Naive thymus-derived CD8-positive, alpha-beta T cell (primary cell): ENCODE results near the gene RANGRF. TPM values are rescaled to one million over a fixed set of nuclear protein-coding genes. Genes with fewer than 3 reads are reported as not detected.

Experiments
- ATAC-seq, 2 donors: fragments of 150-1000 bp; cut with Tn5 transposase in 1 of 2; sonication (Bioruptor Pico), chemical (Tn5 transposase) in 1 of 2; 1 replicate in 1 of 2; 2 replicates in 1 of 2; pipeline ENCODE4 v1.10.0; 2021; ENCODE audit warnings: mild to moderate bottlenecking in 2 of 2, moderate library complexity in 2 of 2
- POLR2A ChIA-PET: fragments of 350-600 bp; sonication (Branson Sonifier 250); formaldehyde crosslinking; loops from one replicate; lab custom pipeline; 2021; ENCODE audit warnings: antibody characterized with exemption; lab: Charles Lee
- DNase-seq, 10 donors: peaks; one replicate each; pipeline versions ENCODE4 v3.0.0 to v3.0.0-alpha.2; 2020 to 2022
- H3K27ac Mint-ChIP-seq, 10 donors: one replicate each; pipeline ENCODE4 v1.8.0; 2020 to 2022; ENCODE audit warnings: mild to moderate bottlenecking in 10 of 10, mixed read lengths in 10 of 10, moderate library complexity in 4 of 10, inconsistent platforms in 1 of 10
- H3K27me3 Mint-ChIP-seq, 5 donors: one replicate each; pipeline ENCODE4 v1.8.0; 2021 to 2022; ENCODE audit warnings: mixed read lengths in 5 of 5
- H3K36me3 Mint-ChIP-seq, 3 donors: one replicate each; pipeline ENCODE4 v1.8.0; 2020 to 2022; ENCODE audit warnings: mixed read lengths in 3 of 3, mild to moderate bottlenecking in 2 of 3, inconsistent platforms in 1 of 3
- H3K4me1 Mint-ChIP-seq, 4 donors: one replicate each; pipeline ENCODE4 v1.8.0; 2021 to 2022; ENCODE audit warnings: mixed read lengths in 4 of 4
- H3K4me3 Mint-ChIP-seq, 10 donors: one replicate each; pipeline ENCODE4 v1.8.0; 2020 to 2022; ENCODE audit warnings: mild to moderate bottlenecking in 10 of 10, mixed read lengths in 10 of 10, moderate library complexity in 6 of 10, inconsistent platforms in 1 of 10
- H3K9me3 Mint-ChIP-seq, 9 donors: one replicate each; pipeline ENCODE4 v1.8.0; 2020 to 2022; ENCODE audit warnings: mixed read lengths in 9 of 9, mild to moderate bottlenecking in 3 of 9, inconsistent platforms in 1 of 9, moderate library complexity in 1 of 9
- polyA plus RNA-seq, 3 donors: library from polyadenylated mRNA; unstranded; fragments of 300-500 nt; fragmentation: Illumina TruSeq; gene quantifications; one replicate each; pipeline ENCODE4 v1.2.3, GENCODE V29; 2021
- total RNA-seq, 8 experiments: library from RNA in 2 of 8; stranded (reverse) in 2 of 8; gene quantifications; one replicate each; pipeline ENCODE4 v1.2.3 and lab custom pipeline; 2021 to 2026

Gene RANGRF
- total and polyA plus RNA-seq, 5 experiments from 2014 or later, result 41.7 to 79.6 (median 67.2) TPM

DNA sequence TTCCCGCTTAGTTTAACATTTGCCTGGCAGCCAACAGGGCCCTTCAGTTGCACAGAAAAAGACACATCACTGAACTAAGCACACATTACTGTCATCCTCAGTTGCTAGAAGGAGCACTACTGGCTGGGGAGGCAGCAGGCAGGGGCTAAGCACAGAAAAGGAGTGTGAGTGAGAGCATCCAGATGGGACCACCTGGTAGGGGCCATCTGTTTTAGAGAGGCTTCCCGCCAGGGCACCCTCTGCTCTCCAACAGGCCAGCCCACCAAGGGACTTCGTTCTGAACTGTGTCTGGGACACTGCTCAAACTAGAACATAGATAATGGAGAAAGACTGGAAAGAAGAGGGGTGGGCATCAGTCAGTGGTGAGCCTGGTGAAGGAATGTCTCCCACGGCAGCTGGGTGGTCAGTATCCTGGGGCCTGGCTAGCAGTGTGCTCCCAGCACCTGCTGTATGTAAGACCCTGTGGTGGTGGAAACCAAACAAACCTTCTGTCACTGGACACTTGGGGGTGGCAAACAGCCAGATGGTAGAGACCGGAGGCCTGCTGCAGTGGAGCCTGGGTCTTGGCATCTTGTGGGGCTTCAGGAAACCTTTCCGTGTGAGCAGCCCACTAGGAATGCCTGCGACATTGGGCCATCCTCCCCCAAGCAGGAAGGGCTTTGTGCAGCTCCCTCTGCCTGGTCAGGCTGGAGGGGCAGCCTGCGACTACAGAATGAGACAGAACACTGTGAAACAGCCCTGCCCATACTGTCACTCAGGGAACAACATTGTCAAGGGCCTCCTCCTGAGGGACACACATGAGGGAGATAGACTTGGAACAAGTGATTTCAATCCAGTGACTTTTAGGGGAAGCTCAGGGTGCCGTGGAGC, 12.8 kb upstream of the RANGRF start:
- Mint-ChIP-seq H3K4me1 (peaks cover 0 to 7% (median 0%) of the 10 kb centered on the region in 4 donors), H3K4me3 (no peak overlapping the region), H3K36me3 (peaks cover 0 to 2% (median 0%) of the 10 kb centered on the region in 3 donors), H3K27me3 (no peaks in the 10 kb centered on the region), H3K27ac (peak overlapping the region in 3 of 10 donors; percentile 9 to 83 (median 53)), H3K9me3 (no peaks in the 10 kb centered on the region)
- POLR2A ChIA-PET, result no interaction called here
- ATAC-seq, result no peak
- no peak for DNase-seq

- peak overlapping the region in 2 of 10 donors; percentile 8 to 60 for H3K27ac Mint-ChIP-seq
- DNase-seq (no peak), ATAC-seq (no peak)
- H3K9me3 Mint-ChIP-seq, result no peaks in the 10 kb centered on the region
- H3K27me3 Mint-ChIP-seq, result no peaks in the 10 kb centered on the region
- H3K36me3 Mint-ChIP-seq, result peaks cover 0 to 2% (median 0%) of the 10 kb centered on the region in 3 donors
- no peak overlapping the region for H3K4me3 Mint-ChIP-seq
- POLR2A ChIA-PET, result interaction anchor here (1.0 kb wide), 1 partner anchor 18 kb away, joined by 4 read pairs; the partner anchor contains the start of gene SLC25A35
- peaks cover 0 to 7% (median 0%) of the 10 kb centered on the region in 4 donors for H3K4me1 Mint-ChIP-seq
These were observed 11.2 kb upstream of the RANGRF start for GRCh38 chr17:8277317-8277716.

GRCh38 chr17:8282345-8282744, 6.1 kb upstream of the RANGRF start:
- POLR2A ChIA-PET, result interaction anchor here (0.6 kb wide), 2 partner anchors 68 to 119 kb away, joined by 3 to 4 read pairs; no protein-coding TSS in a partner anchor
- Mint-ChIP-seq H3K36me3 (no peaks in the 10 kb centered on the region), H3K27ac (no peak overlapping the region), H3K27me3 (no peaks in the 10 kb centered on the region), H3K4me3 (no peak overlapping the region), H3K4me1 (peaks cover 0 to 18% (median 1%) of the 10 kb centered on the region in 4 donors), H3K9me3 (no peaks in the 10 kb centered on the region)
- no peak for DNase-seq
- ATAC-seq, result no peak

DNA sequence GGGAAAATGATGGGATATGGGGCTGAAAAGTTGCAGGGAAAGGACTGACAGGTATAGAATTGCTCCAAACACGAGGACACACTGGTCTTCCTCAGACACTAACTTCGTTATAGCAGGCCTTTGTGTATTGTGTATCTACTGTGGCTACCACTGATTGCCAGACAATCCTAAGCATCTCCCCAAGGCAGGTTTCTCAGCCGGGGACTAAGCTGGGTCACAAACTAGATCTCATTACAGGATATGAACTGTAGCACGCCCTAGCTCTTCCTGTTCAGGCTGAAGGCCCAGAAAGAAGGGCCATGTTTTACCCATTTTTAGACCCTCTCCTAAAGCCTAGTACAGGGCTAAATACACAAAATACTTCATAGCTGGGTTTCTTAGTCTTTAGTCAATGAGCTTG, 5.1 kb upstream of the RANGRF start:
- ATAC-seq (no peak), DNase-seq (no peak)
- Mint-ChIP-seq H3K27me3 (no peaks in the 10 kb centered on the region), H3K36me3 (no peaks in the 10 kb centered on the region), H3K27ac (peak overlapping the region in 1 of 10 donors; percentile 31), H3K4me3 (no peak overlapping the region), H3K4me1 (peaks cover 6 to 28% (median 9%) of the 10 kb centered on the region in 4 donors), H3K9me3 (no peaks in the 10 kb centered on the region)
- POLR2A ChIA-PET, result interaction anchor here (0.6 to 1.1 kb wide), 5 partner anchors 10 to 229 kb away, joined by 3 to 4 read pairs (median 3); partner anchors contain the start of gene BORCS6

- no peaks in the 10 kb centered on the region for H3K36me3 Mint-ChIP-seq
- DNase-seq (no peak), ATAC-seq (no peak)
- H3K27ac Mint-ChIP-seq, result no peak overlapping the region
- H3K4me3 Mint-ChIP-seq, result no peak overlapping the region
- POLR2A ChIA-PET, result interaction anchor here (0.6 to 1.1 kb wide), 4 partner anchors 12 to 230 kb away, joined by 3 to 4 read pairs (median 3); partner anchors contain the start of gene BORCS6
- H3K4me1 Mint-ChIP-seq, result peaks cover 6 to 34% (median 11%) of the 10 kb centered on the region in 4 donors
- no peaks in the 10 kb centered on the region for H3K27me3 Mint-ChIP-seq
- no peaks in the 10 kb centered on the region for H3K9me3 Mint-ChIP-seq
These were observed 4.3 kb upstream of the RANGRF start for GRCh38 chr17:8284126-8284525.

DNA sequence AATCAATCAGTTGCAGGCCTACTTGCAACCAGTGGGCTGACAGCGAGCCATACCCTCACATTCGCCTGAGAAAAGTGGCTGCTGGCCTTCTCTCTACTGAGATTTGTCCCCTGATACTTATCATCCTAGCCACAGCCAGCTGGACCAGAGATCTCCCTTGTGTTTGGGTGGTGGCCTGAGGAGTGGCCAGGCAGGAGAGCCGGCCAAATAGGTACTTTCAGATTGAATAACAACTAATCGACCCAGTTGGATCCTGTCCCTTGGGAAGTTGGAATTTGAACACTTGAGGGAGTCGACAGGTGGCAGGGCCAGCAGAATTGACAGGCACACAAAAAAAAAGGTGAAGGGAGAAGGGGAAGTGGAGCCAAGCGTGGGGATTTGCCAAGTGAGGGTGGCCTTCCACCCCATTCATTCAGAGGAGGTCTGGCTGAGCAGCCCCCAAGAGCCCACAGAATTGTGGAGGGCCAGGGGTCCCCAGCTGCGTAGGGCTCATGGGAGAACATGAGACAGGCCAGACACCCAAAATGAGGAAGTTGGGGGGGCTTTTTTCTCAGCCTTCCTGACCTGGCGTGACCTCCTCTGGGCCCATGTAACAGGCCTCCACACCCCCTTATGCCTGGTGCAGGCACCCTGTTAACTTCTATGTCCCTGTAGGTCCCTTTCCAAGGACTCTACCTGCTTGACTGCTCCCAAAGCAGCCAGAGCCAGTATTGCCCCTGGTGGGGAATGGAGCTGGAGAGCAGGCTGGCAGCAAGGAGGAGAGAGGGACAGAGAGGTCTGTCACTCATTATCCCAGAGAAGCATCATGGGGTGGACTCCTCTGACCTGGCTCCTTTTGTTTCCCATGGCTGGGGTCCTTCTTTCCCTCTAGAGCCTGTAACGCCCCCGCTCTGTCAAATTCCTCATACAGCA, 2.9 kb upstream of the RANGRF start:
- ATAC-seq (no peak), DNase-seq (no peak)
- H3K36me3 Mint-ChIP-seq, result peaks cover 0 to 2% (median 0%) of the 10 kb centered on the region in 3 donors
- no peaks in the 10 kb centered on the region for H3K9me3 Mint-ChIP-seq
- no peaks in the 10 kb centered on the region for H3K27me3 Mint-ChIP-seq
- peak overlapping the region in 1 of 10 donors; percentile 74 for H3K4me3 Mint-ChIP-seq
- POLR2A ChIA-PET, result interaction anchor here (0.7 to 1.2 kb wide), 3 partner anchors 23 to 272 kb away, joined by 3 to 6 read pairs (median 3); partner anchors contain the start of gene CTC1
- peaks cover 11 to 46% (median 25%) of the 10 kb centered on the region in 4 donors for H3K4me1 Mint-ChIP-seq
- H3K27ac Mint-ChIP-seq, result peak overlapping the region in 2 of 10 donors; percentile 12 to 61

DNA sequence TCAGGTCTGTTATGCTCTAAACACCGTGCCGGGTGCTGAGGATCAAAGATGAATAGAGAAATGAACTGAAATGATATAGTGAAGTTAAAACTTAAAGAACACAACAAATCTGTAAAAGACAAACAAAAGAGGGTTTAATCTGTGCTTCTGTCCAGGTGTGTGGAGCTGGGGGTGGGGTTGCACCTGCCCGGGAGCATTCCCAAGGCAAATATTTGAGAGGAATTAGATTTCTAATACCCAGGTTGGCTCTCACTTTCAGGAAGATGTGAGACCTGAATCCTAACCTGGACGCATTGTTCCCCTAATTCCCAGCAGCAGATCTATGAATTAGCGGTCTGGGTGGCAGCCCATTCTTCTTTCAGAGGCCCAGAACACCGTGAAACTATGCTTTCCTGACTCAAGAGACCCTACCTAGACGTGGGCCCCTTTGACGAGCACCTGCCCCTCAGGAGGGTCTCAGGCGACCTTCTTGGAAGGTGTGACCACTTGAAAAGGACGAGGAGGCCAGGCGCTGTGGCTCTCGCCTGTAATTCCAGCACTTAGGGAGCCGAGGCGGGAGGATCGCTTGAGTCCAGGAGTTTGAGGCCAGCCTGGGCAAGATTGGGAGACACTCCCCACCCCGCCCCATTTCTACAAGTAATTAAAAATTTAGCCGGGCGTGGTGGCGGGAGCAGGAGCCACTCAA, 677 bp upstream of the RANGRF start:
- Mint-ChIP-seq H3K36me3 (peaks cover 0 to 2% (median 0%) of the 10 kb centered on the region in 3 donors), H3K27me3 (no peaks in the 10 kb centered on the region), H3K4me1 (peaks cover 13 to 56% (median 32%) of the 10 kb centered on the region in 4 donors), H3K27ac (peak overlapping the region; percentile 89 to 99 (median 96)), H3K4me3 (peak overlapping the region; percentile 93 to 99 (median 96)), H3K9me3 (no peaks in the 10 kb centered on the region)
- DNase-seq (no peak), ATAC-seq (no peak)
- POLR2A ChIA-PET, result interaction anchor here (1.0 to 1.9 kb wide), 8 partner anchors 40 to 168 kb away, joined by 3 to 36 read pairs (median 6); partner anchors contain the start of genes CTC1 and PFAS

DNA sequence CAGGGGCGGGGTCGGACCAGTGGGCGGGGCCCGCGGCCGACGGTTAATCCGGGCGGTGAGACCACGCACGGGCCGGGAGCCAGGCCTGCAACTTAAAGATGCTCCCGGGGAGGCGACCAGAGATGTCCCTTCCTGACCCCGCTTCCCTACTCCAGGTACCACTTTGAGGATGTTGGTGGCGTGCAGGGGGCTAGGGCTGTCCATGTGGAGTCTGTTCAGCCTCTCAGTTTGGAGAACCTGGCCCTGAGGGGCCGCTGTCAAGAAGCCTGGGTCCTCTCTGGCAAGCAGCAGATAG, 580 bp downstream of the RANGRF start:
- Mint-ChIP-seq H3K27ac (peak overlapping the region; percentile 25 to 99 (median 96)), H3K4me3 (peak overlapping the region; percentile 93 to 99 (median 96)), H3K27me3 (no peaks in the 10 kb centered on the region), H3K36me3 (peaks cover 0 to 2% (median 0%) of the 10 kb centered on the region in 3 donors), H3K4me1 (peaks cover 15 to 58% (median 35%) of the 10 kb centered on the region in 4 donors), H3K9me3 (no peaks in the 10 kb centered on the region)
- POLR2A ChIA-PET, result interaction anchor here (0.6 to 1.9 kb wide), 14 partner anchors 41 to 374 kb away, joined by 3 to 36 read pairs (median 4); partner anchors contain the start of genes AURKB, CTC1 and PFAS
- ATAC-seq (no peak), DNase-seq (peak in 2 of 10 donors; percentile 38 to 56)

- Mint-ChIP-seq H3K4me3 (peak overlapping the region; percentile 41 to 99 (median 96)), H3K27me3 (no peaks in the 10 kb centered on the region), H3K27ac (peak overlapping the region in 8 of 10 donors; percentile 30 to 97 (median 62)), H3K4me1 (peaks cover 21 to 60% (median 42%) of the 10 kb centered on the region in 4 donors), H3K36me3 (peaks cover 0 to 2% (median 0%) of the 10 kb centered on the region in 3 donors), H3K9me3 (no peaks in the 10 kb centered on the region)
- ATAC-seq (no peak), DNase-seq (no peak)
- POLR2A ChIA-PET, result no interaction called here
These were observed 1.6 kb downstream of the RANGRF start for GRCh38 chr17:8290043-8290442.

- H3K36me3 Mint-ChIP-seq, result peaks cover 0 to 2% (median 0%) of the 10 kb centered on the region in 3 donors
- no peaks in the 10 kb centered on the region for H3K27me3 Mint-ChIP-seq
- ATAC-seq (no peak), DNase-seq (no peak)
- H3K4me3 Mint-ChIP-seq, result peak overlapping the region in 3 of 10 donors; percentile 3 to 66 (median 13)
- peak overlapping the region in 9 of 10 donors; percentile 5 to 77 (median 51) for H3K27ac Mint-ChIP-seq
- POLR2A ChIA-PET, result no interaction called here
- peaks cover 0 to 2% (median 0%) of the 10 kb centered on the region in 9 donors for H3K9me3 Mint-ChIP-seq
- H3K4me1 Mint-ChIP-seq, result peaks cover 22 to 55% (median 45%) of the 10 kb centered on the region in 4 donors
These were observed 4.3 kb downstream of the RANGRF start for GRCh38 chr17:8292639-8293395.

DNA sequence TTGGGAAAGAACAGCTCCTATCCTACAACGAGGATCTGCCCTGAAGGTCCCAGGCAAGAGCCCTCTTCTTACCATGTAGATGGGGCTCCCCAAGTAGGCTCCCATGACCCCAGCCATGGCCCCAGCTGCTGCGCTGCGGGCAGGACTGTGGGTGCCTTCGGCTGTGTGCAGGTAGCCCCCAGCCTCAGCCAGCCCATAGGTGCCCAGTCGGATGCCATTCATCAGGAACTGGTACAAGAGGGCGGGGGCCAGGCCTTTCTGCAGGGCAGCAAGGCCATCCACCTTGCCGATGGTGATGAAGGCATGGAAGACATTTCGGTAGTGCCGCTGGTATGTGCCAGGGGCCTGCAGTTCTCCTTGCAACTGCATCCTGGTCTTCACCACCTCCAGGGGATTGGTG, 5.9 kb downstream of the RANGRF start:
- POLR2A ChIA-PET, result interaction anchor here (0.5 to 3.1 kb wide), 8 partner anchors 46 to 217 kb away, joined by 3 to 71 read pairs (median 9); partner anchors contain the start of genes BORCS6, CTC1, HES7 and PFAS
- peak overlapping the region; percentile 84 to 97 (median 95) for H3K27ac Mint-ChIP-seq
- ATAC-seq (no peak), DNase-seq (no peak)
- peaks cover 20 to 44% (median 35%) of the 10 kb centered on the region in 4 donors for H3K4me1 Mint-ChIP-seq
- H3K36me3 Mint-ChIP-seq, result peaks cover 0 to 2% (median 0%) of the 10 kb centered on the region in 3 donors
- no peaks in the 10 kb centered on the region for H3K27me3 Mint-ChIP-seq
- H3K9me3 Mint-ChIP-seq, result peaks cover 0 to 2% (median 0%) of the 10 kb centered on the region in 9 donors
- H3K4me3 Mint-ChIP-seq, result peak overlapping the region; percentile 88 to 97 (median 94)
